ENCODE results near the gene FADS3. TPM values are rescaled to one million over a fixed set of nuclear protein-coding genes. Genes with fewer than 3 reads are reported as not detected.

Gene FADS3
- total RNA-seq, 2 donors from 2014 or later: 368 to 393 TPM

DNA sequence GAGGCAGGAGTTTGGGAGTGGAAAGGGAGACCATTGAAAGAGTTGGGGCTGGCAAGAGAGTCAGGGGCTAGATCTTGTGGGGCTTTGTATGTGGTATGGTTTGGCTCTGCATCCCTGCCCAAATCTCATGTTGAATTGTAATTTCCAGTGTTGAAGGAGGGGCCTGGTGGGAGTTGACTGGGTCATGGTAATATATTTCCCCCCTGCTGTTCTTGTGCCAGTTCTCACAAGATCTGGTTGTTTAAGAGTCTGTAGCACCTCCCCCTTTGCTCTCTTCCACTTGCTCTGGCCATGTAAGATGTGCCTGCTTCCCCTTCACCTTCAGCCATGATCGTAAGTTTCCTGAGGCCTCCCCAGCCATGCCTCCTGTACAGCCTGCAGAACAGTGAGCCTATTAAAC, 36.2 kb upstream of the FADS3 start:
- TF ChIP-seq, protein P1, sequence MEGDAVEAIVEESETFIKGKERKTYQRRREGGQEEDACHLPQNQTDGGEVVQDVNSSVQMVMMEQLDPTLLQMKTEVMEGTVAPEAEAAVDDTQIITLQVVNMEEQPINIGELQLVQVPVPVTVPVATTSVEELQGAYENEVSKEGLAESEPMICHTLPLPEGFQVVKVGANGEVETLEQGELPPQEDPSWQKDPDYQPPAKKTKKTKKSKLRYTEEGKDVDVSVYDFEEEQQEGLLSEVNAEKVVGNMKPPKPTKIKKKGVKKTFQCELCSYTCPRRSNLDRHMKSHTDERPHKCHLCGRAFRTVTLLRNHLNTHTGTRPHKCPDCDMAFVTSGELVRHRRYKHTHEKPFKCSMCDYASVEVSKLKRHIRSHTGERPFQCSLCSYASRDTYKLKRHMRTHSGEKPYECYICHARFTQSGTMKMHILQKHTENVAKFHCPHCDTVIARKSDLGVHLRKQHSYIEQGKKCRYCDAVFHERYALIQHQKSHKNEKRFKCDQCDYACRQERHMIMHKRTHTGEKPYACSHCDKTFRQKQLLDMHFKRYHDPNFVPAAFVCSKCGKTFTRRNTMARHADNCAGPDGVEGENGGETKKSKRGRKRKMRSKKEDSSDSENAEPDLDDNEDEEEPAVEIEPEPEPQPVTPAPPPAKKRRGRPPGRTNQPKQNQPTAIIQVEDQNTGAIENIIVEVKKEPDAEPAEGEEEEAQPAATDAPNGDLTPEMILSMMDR (IDR thresholded peaks at IDR 0.05): no peak
- Histone ChIP-seq H3K27ac (no peak overlapping the region), H3K4me3 (no peak overlapping the region), H3K36me3 (no peaks in the 10 kb centered on the region), H3K9me3 (no peaks in the 10 kb centered on the region), H3K4me1 (ENCODE audit: control insufficient read depth in 1 of 2, low read depth in 2 of 2) (peaks cover 4 to 8% of the 10 kb centered on the region in 2 donors), H3K27me3 (replicated peaks; ENCODE audit: insufficient read depth) (no peaks in the 10 kb centered on the region)
- ATAC-seq (ENCODE audit: insufficient number of reproducible peaks, low FRiP score, low read depth) (no peak), DNase-seq (ENCODE audit: low spot score) (no peak)

DNA sequence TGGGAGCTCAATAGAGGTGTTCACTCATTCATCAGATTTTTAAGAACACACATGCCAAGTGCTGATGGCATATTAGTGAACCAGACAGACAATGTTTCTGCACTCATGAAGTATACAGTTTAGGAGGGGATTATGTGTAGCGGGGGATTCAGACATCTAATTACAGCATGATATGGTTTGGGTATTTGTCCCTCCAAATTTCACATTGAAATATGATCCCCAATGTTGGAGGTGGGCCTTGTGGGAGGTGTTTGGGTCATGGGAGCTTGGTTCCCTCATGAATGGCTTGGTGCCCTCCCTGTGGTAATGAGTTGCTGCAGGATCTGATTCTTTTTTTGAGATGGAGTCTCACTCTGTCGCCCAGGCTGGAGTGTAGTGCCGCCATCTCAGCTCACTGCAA, 34.9 kb upstream of the FADS3 start:
- no peak overlapping the region for H3K27ac ChIP-seq
- H3K4me3 ChIP-seq: no peak overlapping the region
- H3K27me3 ChIP-seq (replicated peaks; ENCODE audit: insufficient read depth): no peaks in the 10 kb centered on the region
- DNase-seq (ENCODE audit: low spot score) (no peak), ATAC-seq (ENCODE audit: insufficient number of reproducible peaks, low FRiP score, low read depth) (no peak)
- peaks cover 4 to 8% of the 10 kb centered on the region in 2 donors for H3K4me1 ChIP-seq (ENCODE audit: control insufficient read depth in 1 of 2, low read depth in 2 of 2)
- no peaks in the 10 kb centered on the region for H3K36me3 ChIP-seq
- H3K9me3 ChIP-seq: no peaks in the 10 kb centered on the region
- TF ChIP-seq, protein P1 (IDR thresholded peaks at IDR 0.05): no peak

DNA sequence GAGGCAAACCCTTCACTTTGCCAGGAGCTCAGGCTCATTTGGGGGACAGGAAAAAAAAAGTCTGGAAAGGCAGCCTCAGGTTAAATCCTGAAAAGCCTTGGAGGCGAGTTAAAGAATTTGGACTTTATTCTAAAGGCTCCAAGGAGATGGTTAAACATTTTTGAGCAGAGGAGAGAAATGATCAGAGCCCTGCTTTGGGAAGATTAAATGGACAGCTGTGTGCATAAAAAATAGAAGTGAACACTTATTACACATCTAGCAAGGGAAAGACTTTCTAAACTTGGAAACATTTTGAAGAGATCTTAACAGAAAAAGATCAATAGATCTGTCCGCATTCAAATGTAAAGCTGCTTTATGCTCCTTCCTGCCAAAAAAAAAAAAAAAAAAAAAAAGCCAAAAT, 34.4 kb upstream of the FADS3 start:
- peaks cover 4 to 8% of the 10 kb centered on the region in 2 donors for H3K4me1 ChIP-seq (ENCODE audit: control insufficient read depth in 1 of 2, low read depth in 2 of 2)
- TF ChIP-seq, protein P1 (IDR thresholded peaks at IDR 0.05): no peak
- H3K4me3 ChIP-seq: no peak overlapping the region
- H3K27ac ChIP-seq: no peak overlapping the region
- H3K9me3 ChIP-seq: no peaks in the 10 kb centered on the region
- DNase-seq (ENCODE audit: low spot score): no peak
- no peaks in the 10 kb centered on the region for H3K27me3 ChIP-seq (replicated peaks; ENCODE audit: insufficient read depth)
- H3K36me3 ChIP-seq: no peaks in the 10 kb centered on the region
- no peak for ATAC-seq (ENCODE audit: insufficient number of reproducible peaks, low FRiP score, low read depth)

DNA sequence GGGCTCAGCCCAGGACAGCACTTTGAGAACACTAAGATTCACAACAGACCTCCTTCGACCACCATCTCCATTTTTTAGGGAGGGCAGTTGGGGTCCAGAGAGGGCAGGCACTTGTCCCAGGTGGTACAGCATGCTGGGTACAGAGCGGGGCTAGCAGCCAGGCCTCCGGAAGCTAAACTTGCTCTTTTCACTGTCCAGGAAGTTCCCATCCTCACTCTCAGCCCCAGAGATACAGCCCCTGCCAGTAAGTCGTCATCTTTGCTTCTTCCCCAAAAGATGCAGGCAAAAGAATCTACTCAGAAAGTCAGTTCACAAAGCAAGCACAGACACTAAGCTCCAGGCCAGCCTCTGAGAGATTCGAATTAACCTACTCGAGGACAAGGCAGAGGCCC, 32.7 kb upstream of the FADS3 start:
- Histone ChIP-seq H3K9me3 (no peaks in the 10 kb centered on the region), H3K36me3 (no peaks in the 10 kb centered on the region), H3K27me3 (replicated peaks; ENCODE audit: insufficient read depth) (no peaks in the 10 kb centered on the region), H3K4me1 (ENCODE audit: control insufficient read depth in 1 of 2, low read depth in 2 of 2) (peaks cover 4 to 8% of the 10 kb centered on the region in 2 donors), H3K4me3 (no peak overlapping the region), H3K27ac (peak overlapping the region in 1 of 2 donors; percentile 46)
- DNase-seq (ENCODE audit: low spot score): no peak
- TF ChIP-seq, protein P1 (IDR thresholded peaks at IDR 0.05): no peak
- ATAC-seq (ENCODE audit: insufficient number of reproducible peaks, low FRiP score, low read depth): no peak

DNA sequence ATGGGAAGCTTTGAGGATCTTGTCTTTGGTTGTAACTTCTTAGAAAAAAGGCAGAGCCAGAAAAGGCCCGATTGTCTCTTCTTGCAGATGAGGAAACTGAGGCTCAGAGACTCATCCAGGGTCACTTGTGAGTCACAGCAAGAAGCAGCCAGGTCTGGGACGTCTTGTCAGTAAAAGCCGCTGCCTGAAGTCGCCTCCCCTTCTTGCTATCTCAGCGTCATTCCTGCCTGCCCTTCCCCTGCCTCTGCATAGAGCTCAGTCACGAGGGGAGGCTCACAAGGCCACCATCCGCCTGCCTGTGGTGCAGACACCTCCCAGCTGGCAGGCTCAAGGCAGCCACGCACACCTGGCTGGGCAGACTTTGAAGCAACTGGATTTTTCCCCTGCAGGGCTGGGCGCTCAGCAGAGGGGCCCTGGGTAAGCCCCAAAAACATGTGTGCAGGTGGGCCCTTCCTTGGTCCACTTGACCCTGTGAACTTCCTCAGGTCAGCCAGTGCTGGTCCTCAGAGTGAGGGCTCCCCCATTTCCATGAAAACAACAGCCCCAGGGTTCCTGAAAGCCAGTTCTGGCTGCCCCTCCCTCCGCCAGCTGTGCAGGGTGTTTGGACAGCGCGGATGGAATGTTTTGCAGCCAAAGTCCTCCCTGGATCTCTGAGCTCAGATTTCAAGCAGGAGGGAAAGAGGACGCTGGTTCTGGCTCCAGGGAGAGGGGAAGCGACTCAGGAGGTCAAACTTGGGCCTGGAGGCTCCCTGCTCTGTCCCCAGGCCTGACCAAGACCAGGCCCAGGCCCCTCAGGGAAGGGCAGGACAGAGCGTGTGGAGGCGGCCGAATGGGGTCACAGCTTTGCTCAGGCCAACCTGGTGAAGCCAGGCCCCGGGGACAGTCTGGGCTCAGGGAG, 32.1 kb upstream of the FADS3 start:
- ATAC-seq (ENCODE audit: insufficient number of reproducible peaks, low FRiP score, low read depth): no peak
- TF ChIP-seq, protein P1 (IDR thresholded peaks at IDR 0.05): no peak
- no peaks in the 10 kb centered on the region for H3K9me3 ChIP-seq
- peaks cover 4 to 9% of the 10 kb centered on the region in 2 donors for H3K4me1 ChIP-seq (ENCODE audit: control insufficient read depth in 1 of 2, low read depth in 2 of 2)
- no peaks in the 10 kb centered on the region for H3K27me3 ChIP-seq (replicated peaks; ENCODE audit: insufficient read depth)
- no peak for DNase-seq (ENCODE audit: low spot score)
- no peak overlapping the region for H3K4me3 ChIP-seq
- H3K27ac ChIP-seq: peak overlapping the region; percentile 15 to 61
- no peaks in the 10 kb centered on the region for H3K36me3 ChIP-seq

Measured in thoracic aorta (tissue), 2 donors.